Adrenal gland (tissue), 5 donors: Measurements from ENCODE around the gene ENTPD8.

Source experiments
- CTCF ChIP-seq, 6 experiments: fragments of 450-650 bp in 4 of 6; fragments of 200-600 bp in 2 of 6; sonication (generic) in 1 of 6; IDR thresholded peaks; 1 replicate in 5 of 6; 2 replicates in 1 of 6; pipeline versions ENCODE4 v1.5.1 to v1.8.0; 2016 to 2021; ENCODE audit warnings: antibody characterized with exemption in 6 of 6, mild to moderate bottlenecking in 2 of 6, moderate library complexity in 1 of 6
- POLR2A ChIP-seq, 2 donors: fragments of 450-650 bp; IDR thresholded peaks; one replicate each; pipeline ENCODE4 v1.6.1; 2017; ENCODE audit warnings: antibody characterized with exemption in 2 of 2, mild to moderate bottlenecking in 2 of 2, moderate library complexity in 1 of 2
- donor health status: DM: no; HTN: no; CAD: no.

DNA sequence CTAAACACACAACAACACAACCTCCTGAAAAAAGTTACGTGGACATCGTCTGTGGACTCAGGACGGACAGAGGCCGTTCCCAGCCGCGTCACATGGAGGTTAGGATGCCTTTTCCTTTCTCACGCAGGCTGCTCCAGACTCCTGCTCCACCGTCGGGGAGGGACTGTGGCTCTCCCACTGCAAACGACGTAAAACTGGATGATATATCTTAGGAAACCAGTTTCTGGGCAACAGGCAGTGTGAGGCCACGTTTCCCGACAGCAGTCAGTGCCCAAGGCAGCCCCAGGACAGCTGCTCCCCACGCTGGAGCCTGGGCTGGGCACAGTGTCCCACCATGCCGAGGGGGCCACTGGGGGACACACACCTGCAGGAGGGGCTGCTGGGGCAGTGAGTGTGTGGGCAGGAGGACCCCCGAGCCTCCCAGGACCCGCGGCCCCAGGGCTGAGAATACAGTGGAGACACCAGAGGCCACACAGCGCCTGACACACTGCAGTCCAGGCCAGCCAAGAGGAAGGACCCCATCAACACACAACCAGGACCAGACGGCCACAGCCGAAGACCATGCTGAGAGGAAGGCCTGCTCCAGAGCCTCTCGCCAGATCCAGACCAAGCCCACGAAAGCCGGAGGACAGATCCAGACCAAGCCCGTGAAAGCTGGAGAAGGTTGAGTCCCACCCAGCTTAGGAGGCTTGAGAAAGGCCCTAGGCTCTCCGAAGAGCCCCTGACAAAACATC is 44.4 kb downstream of the ENTPD8 start:
- TF ChIP-seq CTCF (IDR thresholded peaks at IDR 0.05) (no peak), POLR2A (IDR thresholded peaks at IDR 0.05) (no peak)
